Prostate gland (tissue), 2 donors: ENCODE measurements around the gene MLANA.

Source experiments
- POLR2A ChIP-seq: fragments of 450-650 bp; IDR thresholded peaks from one replicate; pipeline ENCODE4 v1.6.1; 2016; ENCODE audit warnings: antibody characterized with exemption, mild to moderate bottlenecking
- POLR2AphosphoS5 ChIP-seq: sonication (generic); formaldehyde crosslinking; IDR thresholded peaks from one replicate; pipeline ENCODE4 v1.6.1; 2017; ENCODE audit warnings: antibody characterized with exemption
- TF ChIP-seq, protein P1 (sequence below), 4 experiments: fragments of 200-600 bp in 2 of 4; fragments of 450-650 bp in 2 of 4; sonication (generic) in 2 of 4; IDR thresholded peaks; 1 replicate in 3 of 4; 2 replicates in 1 of 4; pipeline ENCODE4 v1.5.1; 2016 to 2019; ENCODE audit warnings: antibody characterized with exemption in 4 of 4, mild to moderate bottlenecking in 2 of 4, moderate library complexity in 2 of 4

- TF ChIP-seq POLR2AphosphoS5 = no peak
- TF ChIP-seq POLR2A = no peak
- TF ChIP-seq, protein P1, sequence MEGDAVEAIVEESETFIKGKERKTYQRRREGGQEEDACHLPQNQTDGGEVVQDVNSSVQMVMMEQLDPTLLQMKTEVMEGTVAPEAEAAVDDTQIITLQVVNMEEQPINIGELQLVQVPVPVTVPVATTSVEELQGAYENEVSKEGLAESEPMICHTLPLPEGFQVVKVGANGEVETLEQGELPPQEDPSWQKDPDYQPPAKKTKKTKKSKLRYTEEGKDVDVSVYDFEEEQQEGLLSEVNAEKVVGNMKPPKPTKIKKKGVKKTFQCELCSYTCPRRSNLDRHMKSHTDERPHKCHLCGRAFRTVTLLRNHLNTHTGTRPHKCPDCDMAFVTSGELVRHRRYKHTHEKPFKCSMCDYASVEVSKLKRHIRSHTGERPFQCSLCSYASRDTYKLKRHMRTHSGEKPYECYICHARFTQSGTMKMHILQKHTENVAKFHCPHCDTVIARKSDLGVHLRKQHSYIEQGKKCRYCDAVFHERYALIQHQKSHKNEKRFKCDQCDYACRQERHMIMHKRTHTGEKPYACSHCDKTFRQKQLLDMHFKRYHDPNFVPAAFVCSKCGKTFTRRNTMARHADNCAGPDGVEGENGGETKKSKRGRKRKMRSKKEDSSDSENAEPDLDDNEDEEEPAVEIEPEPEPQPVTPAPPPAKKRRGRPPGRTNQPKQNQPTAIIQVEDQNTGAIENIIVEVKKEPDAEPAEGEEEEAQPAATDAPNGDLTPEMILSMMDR (IDR thresholded peaks at IDR 0.05) = no peak
Observed at GRCh38 chr9:5908918-5909317, 18.2 kb downstream of the MLANA start.
